Right lobe of liver (tissue), 6 donors: ENCODE results near the gene NNT. TPM values are rescaled to one million over a fixed set of nuclear protein-coding genes. Genes with fewer than 3 reads are reported as not detected.

Experiments
- ATAC-seq, 4 donors: fragments of 200-7000 bp; cut with Tn5 transposase; one replicate each; pipeline ENCODE4 v1.9.1; 2020; ENCODE audit warnings: mild to moderate bottlenecking in 4 of 4, moderate library complexity in 4 of 4
- DNase-seq, 3 donors: peaks; one replicate each; pipeline ENCODE4 v3.0.0-alpha.2; 2020
- H3K27ac ChIP-seq, 3 donors: fragments of 200-600 bp; one replicate each; pipeline ENCODE4 v1.8.0; 2022
- H3K27me3 ChIP-seq, 2 donors: fragments of 200-600 bp; one replicate each; pipeline ENCODE4 v1.8.0; 2022
- H3K36me3 ChIP-seq, 4 donors: fragments of 200-600 bp; sonication (generic) in 1 of 4; one replicate each; pipeline versions ENCODE4 v1.5.1 to v1.8.0; 2017 to 2022; ENCODE audit warnings: control low read depth in 1 of 4
- H3K4me1 ChIP-seq, 4 donors: fragments of 200-600 bp; sonication (generic) in 1 of 4; one replicate each; pipeline versions ENCODE4 v1.5.1 to v1.8.0; 2017 to 2022; ENCODE audit warnings: control low read depth in 1 of 4
- H3K4me3 ChIP-seq, 3 donors: fragments of 200-600 bp; one replicate each; pipeline ENCODE4 v1.8.0; 2022
- H3K9me3 ChIP-seq, 4 donors: fragments of 200-600 bp; sonication (generic) in 1 of 4; one replicate each; pipeline versions ENCODE4 v1.5.1 to v1.8.0; 2017 to 2022; ENCODE audit warnings: control low read depth in 1 of 4
- CTCF ChIP-seq, 4 donors: fragments of 200-600 bp in 3 of 4; fragments of 450-650 bp in 1 of 4; IDR thresholded peaks; one replicate each; pipeline versions ENCODE4 v1.5.1 to v1.8.0; 2016 to 2022; ENCODE audit warnings: antibody characterized with exemption in 4 of 4, mild to moderate bottlenecking in 2 of 4
- POLR2A ChIP-seq: fragments of 450-650 bp; IDR thresholded peaks from one replicate; pipeline ENCODE4 v1.6.1; 2017; ENCODE audit warnings: antibody characterized with exemption, mild to moderate bottlenecking
- WGBS: methylation state at CpG from one replicate; pipeline ENCODE4 v1.1.6; 2018; ENCODE audit warnings: low coverage, low lambda C conversion rate; ENCODE audit not compliant: insufficient coverage; ENCODE audit errors: missing lambda C conversion rate; 5-methylcytosine and 5-hydroxymethylcytosine counted together
- intact Hi-C, 2 donors: fragments of 100-400 bp; cut with DNase I; formaldehyde crosslinking; loops; one replicate each; pipeline versions ENCODE4 v1.11.2 to v1.14.1; 2022
- total RNA-seq, 6 experiments: library from RNA; depleted of rRNA in 2 of 6; stranded (reverse); fragments of >200 nt in 2 of 6; fragmentation: NEBNext Ultra II Directional in 3 of 6; extraction: Animal tissue kit (Norgen Biotek cat#: 25700) in 3 of 6; gene quantifications; one replicate each; pipeline versions ENCODE4 v1.1.0 to v1.2.4, GENCODE V29; 2016 to 2023
- donor health status: DM: no; HTN: yes; CAD: no.
- donor health status: DM: no; HTN: no; CAD: no.
- donor health status: DM: no; HTN: no; CAD: no.
- donor health status: DM: no; HTN: yes; CAD: no.
- donor health status: DM: no; HTN: yes; CAD: no.

NNT gene
- total RNA-seq, 6 experiments from 2014 or later: 81.3 to 250 (median 188) TPM

DNA sequence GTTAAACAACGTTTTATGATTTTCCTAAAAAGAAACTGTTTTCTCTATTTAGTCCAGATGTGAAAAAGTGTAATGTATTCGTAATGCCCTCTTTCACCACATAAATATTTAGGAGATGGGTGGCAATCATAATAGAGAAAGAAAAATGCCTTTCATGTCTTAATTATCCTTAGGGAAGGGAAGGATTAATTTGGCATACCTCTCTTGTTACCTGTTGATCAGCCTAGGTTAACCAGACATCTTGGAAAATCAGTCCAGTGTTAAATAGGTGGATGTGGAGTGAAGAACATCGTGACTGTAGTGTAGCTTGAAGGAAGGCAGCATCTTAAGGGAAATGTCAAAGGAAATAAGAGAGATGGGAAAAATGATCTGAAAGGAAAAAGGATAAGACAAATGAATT, 76.2 kb downstream of the NNT start:
- no peaks in the 10 kb centered on the region for H3K4me1 ChIP-seq
- WGBS: 83% methylated on average over 3 of the region's 3 CpGs
- intact Hi-C loops: no loop called here
- no peaks in the 10 kb centered on the region for H3K9me3 ChIP-seq
- ATAC-seq: no peak
- no peak for TF ChIP-seq CTCF (IDR thresholded peaks at IDR 0.05)
- no peak for TF ChIP-seq POLR2A
- no peak overlapping the region for H3K27ac ChIP-seq
- no peak overlapping the region for H3K4me3 ChIP-seq
- H3K36me3 ChIP-seq: peaks cover 0 to 35% (median 6%) of the 10 kb centered on the region in 4 donors
- no peaks in the 10 kb centered on the region for H3K27me3 ChIP-seq
- DNase-seq: no peak

DNA sequence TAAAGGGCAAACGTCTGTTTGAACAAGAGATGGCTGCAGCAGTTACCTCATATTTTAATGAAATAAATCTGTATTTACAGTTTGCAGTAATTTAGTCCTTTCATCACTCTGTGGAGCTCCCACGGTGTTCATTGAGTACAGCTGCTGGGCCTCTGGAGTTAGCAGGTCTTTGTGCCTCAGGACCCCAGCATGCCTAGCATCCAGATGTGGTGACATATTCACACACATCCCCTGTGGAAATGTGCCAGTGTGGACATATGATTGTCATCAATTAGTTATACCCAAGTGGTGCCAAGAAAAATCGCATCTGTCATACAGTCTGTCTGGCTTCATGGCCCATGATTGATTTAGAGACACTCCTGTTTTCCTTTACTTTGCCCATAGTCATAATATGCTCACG, 77.3 kb downstream of the NNT start:
- 90% methylated on average over 4 of the region's 4 CpGs for WGBS
- Histone ChIP-seq H3K36me3 (peaks cover 0 to 38% (median 6%) of the 10 kb centered on the region in 4 donors), H3K4me1 (no peaks in the 10 kb centered on the region), H3K4me3 (no peak overlapping the region), H3K27ac (no peak overlapping the region), H3K9me3 (no peaks in the 10 kb centered on the region), H3K27me3 (no peaks in the 10 kb centered on the region)
- no peak for ATAC-seq
- TF ChIP-seq CTCF (IDR thresholded peaks at IDR 0.05) (no peak), POLR2A (no peak)
- DNase-seq: no peak
- intact Hi-C loops: no loop called here

- 93% methylated on average over 3 of the region's 4 CpGs for WGBS
- intact Hi-C loops: no loop called here
- Histone ChIP-seq H3K4me3 (no peak overlapping the region), H3K27me3 (no peaks in the 10 kb centered on the region), H3K4me1 (peaks cover 0 to 6% (median 0%) of the 10 kb centered on the region in 4 donors), H3K27ac (no peak overlapping the region), H3K36me3 (peaks cover 0 to 14% (median 2%) of the 10 kb centered on the region in 4 donors), H3K9me3 (no peaks in the 10 kb centered on the region)
- DNase-seq: no peak
- TF ChIP-seq POLR2A (no peak), CTCF (IDR thresholded peaks at IDR 0.05) (no peak)
- ATAC-seq: no peak
Measured at GRCh38 chr5:43683884-43684471, 81.0 kb downstream of the NNT start.

DNA sequence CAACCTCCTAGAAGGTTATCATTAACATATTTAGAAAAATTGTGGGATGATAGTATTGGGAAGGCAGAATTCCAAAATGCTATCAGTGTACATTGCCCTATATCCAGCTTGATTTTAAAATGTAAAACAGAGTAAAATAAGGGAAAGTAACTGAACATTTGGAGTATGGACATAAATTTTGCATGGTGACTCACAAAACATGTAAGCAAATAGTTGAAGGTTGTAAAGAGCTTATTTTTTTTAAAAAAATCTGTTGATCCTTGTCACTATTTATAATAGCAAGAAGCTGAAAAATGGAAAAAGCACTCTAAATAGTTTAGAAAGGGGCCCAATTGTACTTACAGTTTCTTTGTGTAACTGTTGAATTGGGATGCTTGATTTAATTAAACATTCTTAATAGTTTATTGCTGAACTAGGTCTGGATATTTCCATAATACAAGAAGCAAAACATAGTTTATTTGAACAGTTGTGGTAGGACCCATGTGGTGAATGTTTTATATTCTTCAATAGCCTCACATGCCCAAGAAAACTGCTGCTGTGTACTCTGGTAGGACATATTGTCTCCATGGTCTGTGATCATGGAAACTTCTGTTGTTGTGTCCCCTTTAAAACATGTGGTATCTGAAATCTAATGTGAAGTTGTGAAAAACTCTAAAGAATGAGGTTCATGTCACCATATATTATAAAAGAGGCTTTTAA, 82.4 kb downstream of the NNT start:
- no peak for TF ChIP-seq POLR2A
- TF ChIP-seq CTCF (IDR thresholded peaks at IDR 0.05): no peak
- DNase-seq (no peak), ATAC-seq (no peak)
- no peak overlapping the region for H3K27ac ChIP-seq
- no peaks in the 10 kb centered on the region for H3K9me3 ChIP-seq
- intact Hi-C loops: no loop called here
- no peaks in the 10 kb centered on the region for H3K27me3 ChIP-seq
- peaks cover 0 to 6% (median 0%) of the 10 kb centered on the region in 4 donors for H3K4me1 ChIP-seq
- peaks cover 0 to 9% (median under 1%) of the 10 kb centered on the region in 4 donors for H3K36me3 ChIP-seq
- no peak overlapping the region for H3K4me3 ChIP-seq
